ENCODE measurements around the gene HMX1. TPM values are rescaled to one million over a fixed set of nuclear protein-coding genes. Genes with fewer than 3 reads are reported as not detected.

HMX1 gene
- total RNA-seq, 4 donors from 2014 or later, result 2.6 TPM; not detected in 3

- WGBS, 2 donors, result 80 to 86% methylated on average over 11 of the region's 11 CpGs
- Histone ChIP-seq H3K9me3 (no peaks in the 10 kb centered on the region), H3K36me3 (no peaks in the 10 kb centered on the region), H3K4me3 (replicated peaks in 1 of 3) (no peak overlapping the region), H3K27me3 (no peaks in the 10 kb centered on the region), H3K27ac (no peak overlapping the region), H3K4me1 (no peaks in the 10 kb centered on the region)
- intact Hi-C loops (cut with DNase I), result no loop called here
- TF ChIP-seq POLR2A (IDR thresholded peaks at IDR 0.05) (no peak), CTCF (IDR thresholded peaks at IDR 0.05) (no peak)
- no peak for DNase-seq
These were observed 40.9 kb downstream of the HMX1 start for GRCh38 chr4:8830611-8831200.

- no peak for TF ChIP-seq POLR2A (IDR thresholded peaks at IDR 0.05)
- no peak for TF ChIP-seq CTCF (IDR thresholded peaks at IDR 0.05)
These were observed 41.6 kb downstream of the HMX1 start for GRCh38 chr4:8830056-8830455.

GRCh38 chr4:8829584-8829983 lies 42.1 kb downstream of the HMX1 start:
- intact Hi-C loops (cut with DNase I), result no loop called here
- Histone ChIP-seq H3K36me3 (no peaks in the 10 kb centered on the region), H3K4me1 (no peaks in the 10 kb centered on the region), H3K9me3 (no peaks in the 10 kb centered on the region), H3K4me3 (replicated peaks in 1 of 3) (no peak overlapping the region), H3K27ac (no peak overlapping the region), H3K27me3 (no peaks in the 10 kb centered on the region)
- DNase-seq, result no peak
- 78 to 84% methylated on average over 2 of the region's 2 CpGs for WGBS, 2 donors
- TF ChIP-seq CTCF (IDR thresholded peaks at IDR 0.05) (no peak), POLR2A (IDR thresholded peaks at IDR 0.05) (no peak)

More at GRCh38 chr4:8830056-8830455, 41.6 kb downstream of the HMX1 start:
- Histone ChIP-seq H3K36me3 (no peaks in the 10 kb centered on the region), H3K27ac (no peak overlapping the region), H3K9me3 (no peaks in the 10 kb centered on the region), H3K4me3 (replicated peaks in 1 of 3) (no peak overlapping the region), H3K4me1 (no peaks in the 10 kb centered on the region), H3K27me3 (no peaks in the 10 kb centered on the region)
- WGBS, 2 donors, result 67 to 68% methylated on average over 4 to 7 of the region's 7 CpGs
- DNase-seq, result no peak
- intact Hi-C loops (cut with DNase I), result no loop called here

- no peak for TF ChIP-seq POLR2A (IDR thresholded peaks at IDR 0.05)
- no peak for TF ChIP-seq CTCF (IDR thresholded peaks at IDR 0.05)
- no peak for DNase-seq
- Histone ChIP-seq H3K27ac (no peak overlapping the region), H3K4me1 (no peaks in the 10 kb centered on the region), H3K27me3 (no peaks in the 10 kb centered on the region), H3K9me3 (no peaks in the 10 kb centered on the region), H3K36me3 (no peaks in the 10 kb centered on the region), H3K4me3 (replicated peaks in 1 of 3) (no peak overlapping the region)
- 80 to 87% methylated on average over 4 of the region's 4 CpGs for WGBS, 2 donors
- intact Hi-C loops (cut with DNase I), result no loop called here
These were observed 42.8 kb downstream of the HMX1 start for GRCh38 chr4:8828869-8829268.

- DNase-seq, result no peak
- no peaks in the 10 kb centered on the region for H3K27me3 ChIP-seq
- WGBS, 2 donors, result 81 to 82% methylated on average over 21 of the region's 21 CpGs
- H3K36me3 ChIP-seq, result no peaks in the 10 kb centered on the region
- H3K4me1 ChIP-seq, result no peaks in the 10 kb centered on the region
- no peaks in the 10 kb centered on the region for H3K9me3 ChIP-seq
- H3K27ac ChIP-seq, result no peak overlapping the region
- H3K4me3 ChIP-seq (replicated peaks in 1 of 3), result no peak overlapping the region
- no peak for TF ChIP-seq POLR2A (IDR thresholded peaks at IDR 0.05)
- no peak for TF ChIP-seq CTCF (IDR thresholded peaks at IDR 0.05)
- intact Hi-C loops (cut with DNase I), result no loop called here
These were observed 50.3 kb downstream of the HMX1 start for GRCh38 chr4:8821151-8821950.

All from thyroid gland (tissue), 4 donors.